Activated gamma-delta T cell treated with Interleukin-2 at 50 U/mL for 16 hours (primary cell): Measurements from ENCODE around the gene DHRS4L2.
"Not testable (repeated sequence)": the region's sequence is repeated elsewhere in the genome, so short reads cannot be mapped to it uniquely, and the experiment has no call there.

Experiments
- DNase-seq: peaks from one replicate; pipeline ENCODE4 v3.0.0-alpha.2; 2020

Gene DHRS4L2

DNA sequence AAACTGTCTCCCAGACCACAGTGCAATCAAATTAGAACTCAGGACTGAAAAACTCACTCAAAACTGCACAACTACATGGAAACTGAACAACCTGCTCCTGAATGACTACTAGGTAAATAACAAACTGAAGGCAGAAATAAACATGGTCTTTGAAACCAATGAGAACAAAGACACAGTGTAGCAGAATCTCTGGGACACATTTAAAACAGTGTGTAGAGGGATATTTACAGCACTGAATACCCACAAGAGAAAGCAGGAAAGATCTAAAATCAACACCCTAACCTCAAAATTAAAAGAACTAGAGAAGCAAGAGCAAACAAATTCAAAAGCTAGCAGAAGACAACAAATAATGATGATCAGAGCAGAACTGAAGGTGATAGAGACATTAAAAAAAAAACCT lies 14.7 kb upstream of the DHRS4L2 start:
- DNase-seq, result not testable (repeated sequence)

- not testable (repeated sequence) for DNase-seq
Measured at GRCh38 chr14:23977208-23977607, 11.5 kb upstream of the DHRS4L2 start.

- not testable (repeated sequence) for DNase-seq
Measured at GRCh38 chr14:23981951-23982813, 6.5 kb upstream of the DHRS4L2 start.

- no peak for DNase-seq
Measured at GRCh38 chr14:23984891-23985602, 3.7 kb upstream of the DHRS4L2 start.

DNA sequence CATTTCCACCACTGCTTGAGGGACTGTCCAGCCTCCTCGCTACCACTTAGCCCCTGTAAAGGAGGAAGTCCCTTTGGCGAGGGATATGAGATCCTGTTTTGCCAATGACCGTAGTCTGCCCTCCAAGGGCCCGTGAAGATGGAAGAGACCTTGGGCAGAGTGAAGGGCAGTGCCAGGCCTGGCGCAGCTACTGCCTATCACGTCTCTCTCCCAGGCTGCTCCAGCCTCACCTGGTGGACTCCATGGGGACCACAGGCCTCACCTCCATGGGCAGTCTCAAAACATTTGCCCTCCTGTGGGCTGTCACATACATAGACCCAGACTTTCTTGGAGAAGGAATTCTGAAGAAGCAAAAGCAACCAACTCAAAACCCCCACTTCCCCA lies 514 bp upstream of the DHRS4L2 start:
- DNase-seq, result not testable (repeated sequence)

- not testable (repeated sequence) for DNase-seq
Measured at GRCh38 chr14:23989734-23990445, 1.2 kb downstream of the DHRS4L2 start.

GRCh38 chr14:23990961-23991360 lies 2.2 kb downstream of the DHRS4L2 start:
- not testable (repeated sequence) for DNase-seq

DNA sequence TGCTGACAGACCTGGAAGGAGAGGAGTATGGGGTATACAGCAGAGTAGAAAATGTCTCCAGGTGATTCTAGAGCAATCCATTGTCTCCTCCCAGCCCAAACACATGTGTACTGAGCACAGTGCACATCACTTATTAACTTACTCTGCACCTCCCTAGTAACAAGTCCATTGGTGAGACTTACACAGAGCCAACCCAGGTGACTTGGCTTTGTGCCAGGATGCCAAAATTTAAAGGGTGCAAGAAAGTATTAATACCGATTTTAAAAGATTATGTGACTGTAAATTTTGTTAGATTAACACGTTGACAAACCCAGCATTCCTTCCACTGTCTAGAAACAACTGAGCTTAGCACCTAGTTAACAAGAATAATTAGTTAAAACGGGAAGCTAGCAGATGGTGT lies 4.3 kb downstream of the DHRS4L2 start:
- not testable (repeated sequence) for DNase-seq

GRCh38 chr14:23996009-23996408 lies 7.3 kb downstream of the DHRS4L2 start:
- not testable (repeated sequence) for DNase-seq

- not testable (repeated sequence) for DNase-seq
Measured at GRCh38 chr14:23996825-23997224, 8.1 kb downstream of the DHRS4L2 start.

GRCh38 chr14:23999640-24000039 lies 10.9 kb downstream of the DHRS4L2 start:
- not testable (repeated sequence) for DNase-seq

DNA sequence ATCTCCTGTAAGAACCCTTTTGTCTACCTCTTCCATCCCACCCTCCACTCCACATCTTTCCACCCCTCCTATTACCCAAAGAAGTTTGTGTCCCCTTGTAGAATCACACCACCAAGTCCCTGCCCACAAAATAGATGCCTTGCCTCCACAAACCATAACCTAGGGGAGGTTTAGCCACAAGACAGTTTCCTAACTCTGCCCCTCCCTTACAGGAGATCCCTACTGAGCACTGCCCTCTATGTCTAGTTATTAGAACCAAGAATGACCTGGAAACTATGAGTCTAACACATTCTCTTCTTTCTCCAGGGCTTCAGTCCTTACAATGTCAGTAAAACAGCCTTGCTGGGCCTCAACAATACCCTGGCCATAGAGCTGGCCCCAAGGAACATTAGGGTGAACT lies 12.3 kb downstream of the DHRS4L2 start:
- DNase-seq, result not testable (repeated sequence)

GRCh38 chr14:24001679-24002078 lies 12.9 kb downstream of the DHRS4L2 start:
- not testable (repeated sequence) for DNase-seq

- not testable (repeated sequence) for DNase-seq
Measured at GRCh38 chr14:24006471-24006816, 17.7 kb downstream of the DHRS4L2 start.

GRCh38 chr14:24006817-24007652 lies 18.3 kb downstream of the DHRS4L2 start:
- DNase-seq, result peak; percentile 62

GRCh38 chr14:24011051-24011450 lies 22.3 kb downstream of the DHRS4L2 start:
- no peak for DNase-seq

DNA sequence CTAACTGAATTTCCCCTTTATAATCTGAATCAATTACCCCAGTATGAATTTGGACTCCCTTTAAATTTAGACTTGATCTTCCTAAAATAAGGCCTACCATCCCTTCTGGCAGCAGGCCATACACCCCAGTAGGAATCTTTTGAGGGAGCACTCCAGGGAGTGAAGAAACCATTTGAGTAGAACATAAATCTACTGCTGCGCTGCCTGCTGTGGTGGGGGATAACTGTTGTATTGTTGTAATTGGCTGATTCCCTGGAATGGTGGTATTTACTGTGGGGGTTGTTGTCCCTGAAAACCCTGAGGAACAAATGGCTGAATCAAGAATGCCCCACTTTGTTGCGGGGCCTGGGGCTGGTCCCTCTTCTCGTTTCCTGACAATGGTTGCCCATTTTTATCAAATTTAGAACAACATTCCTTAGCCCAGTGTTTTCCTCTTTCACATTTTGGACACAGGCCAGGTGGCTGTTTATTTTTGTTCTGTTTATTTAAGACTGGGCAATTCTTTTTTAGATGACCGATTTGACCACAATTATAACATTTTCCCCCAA lies 24.1 kb downstream of the DHRS4L2 start:
- not testable (repeated sequence) for DNase-seq

GRCh38 chr14:24013654-24014514 lies 25.2 kb downstream of the DHRS4L2 start:
- peak; percentile 46 for DNase-seq

DNA sequence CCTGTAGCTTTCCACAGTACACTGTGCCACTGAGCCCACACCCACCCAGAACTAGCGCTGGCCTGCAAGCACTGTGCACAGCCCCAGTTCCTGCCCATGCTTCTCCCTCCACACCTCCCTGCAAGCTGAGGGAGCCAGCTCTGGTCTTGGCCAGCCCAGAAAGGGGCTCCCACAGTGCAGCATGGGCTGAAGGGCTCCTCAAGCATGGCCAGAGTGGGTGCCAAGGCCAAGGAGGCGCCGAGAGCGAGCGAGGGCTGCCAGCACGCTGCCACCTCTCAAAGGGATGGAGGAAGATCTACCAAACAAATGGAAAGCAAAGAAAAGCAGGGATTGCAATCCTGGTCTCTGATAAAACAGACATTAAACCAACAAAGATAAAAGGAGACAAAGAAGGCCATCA lies 27.0 kb downstream of the DHRS4L2 start:
- DNase-seq, result not testable (repeated sequence)

- DNase-seq, result not testable (repeated sequence)
Measured at GRCh38 chr14:24018978-24019377, 30.2 kb downstream of the DHRS4L2 start.

- DNase-seq, result not testable (repeated sequence)
Measured at GRCh38 chr14:24019944-24020343, 31.2 kb downstream of the DHRS4L2 start.
